Measurements from ENCODE around the gene SUCO. TPM values are rescaled to one million over a fixed set of nuclear protein-coding genes. Genes with fewer than 3 reads are reported as not detected.
A peak's percentile ranks its signal among the peaks of the same experiment; 100 is the strongest.

SUCO gene
- total and polyA plus RNA-seq, 5 experiments from 2014 or later, result 10.3 to 63.1 (median 14.6) TPM

GRCh38 chr1:172496678-172497077 lies 36.3 kb upstream of the SUCO start:
- H3K9me3 Mint-ChIP-seq, result no peaks in the 10 kb centered on the region
- H3K36me3 Mint-ChIP-seq, result no peaks in the 10 kb centered on the region
- POLR2A ChIA-PET, result no interaction called here
- no peak for DNase-seq
- H3K27me3 Mint-ChIP-seq, result peaks cover 0 to 7% (median 1%) of the 10 kb centered on the region in 5 donors
- no peaks in the 10 kb centered on the region for H3K4me1 Mint-ChIP-seq
- no peak overlapping the region for H3K4me3 Mint-ChIP-seq
- H3K27ac Mint-ChIP-seq, result no peak overlapping the region
- ATAC-seq, result no peak

GRCh38 chr1:172497230-172497629 lies 35.7 kb upstream of the SUCO start:
- H3K9me3 Mint-ChIP-seq, result no peaks in the 10 kb centered on the region
- ATAC-seq, result no peak
- H3K27ac Mint-ChIP-seq, result peak overlapping the region in 1 of 10 donors; percentile 41
- H3K4me1 Mint-ChIP-seq, result no peaks in the 10 kb centered on the region
- DNase-seq, result no peak
- peaks cover 0 to 3% (median 1%) of the 10 kb centered on the region in 5 donors for H3K27me3 Mint-ChIP-seq
- POLR2A ChIA-PET, result no interaction called here
- no peaks in the 10 kb centered on the region for H3K36me3 Mint-ChIP-seq
- H3K4me3 Mint-ChIP-seq, result no peak overlapping the region

GRCh38 chr1:172498857-172499256 lies 34.1 kb upstream of the SUCO start:
- ATAC-seq, result no peak
- Mint-ChIP-seq H3K9me3 (no peaks in the 10 kb centered on the region), H3K36me3 (no peaks in the 10 kb centered on the region), H3K27ac (peak overlapping the region in 1 of 10 donors; percentile 11), H3K27me3 (peaks cover 0 to 6% (median 2%) of the 10 kb centered on the region in 5 donors), H3K4me3 (no peak overlapping the region), H3K4me1 (no peaks in the 10 kb centered on the region)
- POLR2A ChIA-PET, result no interaction called here
- DNase-seq, result no peak

- H3K4me1 Mint-ChIP-seq, result no peaks in the 10 kb centered on the region
- peaks cover 0 to under 1% (median 0%) of the 10 kb centered on the region in 9 donors for H3K9me3 Mint-ChIP-seq
- no peak overlapping the region for H3K4me3 Mint-ChIP-seq
- no peak for DNase-seq
- no peak overlapping the region for H3K27ac Mint-ChIP-seq
- no peaks in the 10 kb centered on the region for H3K36me3 Mint-ChIP-seq
- POLR2A ChIA-PET, result no interaction called here
- no peak for ATAC-seq
- peaks cover 0 to 8% (median 3%) of the 10 kb centered on the region in 5 donors for H3K27me3 Mint-ChIP-seq
Measured at GRCh38 chr1:172499636-172500141, 33.3 kb upstream of the SUCO start.

- Mint-ChIP-seq H3K4me1 (no peaks in the 10 kb centered on the region), H3K36me3 (no peaks in the 10 kb centered on the region), H3K4me3 (no peak overlapping the region), H3K27ac (no peak overlapping the region), H3K27me3 (peaks cover 0 to 10% (median 3%) of the 10 kb centered on the region in 5 donors), H3K9me3 (peaks cover 0 to 2% (median 0%) of the 10 kb centered on the region in 9 donors)
- ATAC-seq, result no peak
- POLR2A ChIA-PET, result no interaction called here
- DNase-seq, result no peak
Measured at GRCh38 chr1:172500207-172500606, 32.7 kb upstream of the SUCO start.

- Mint-ChIP-seq H3K9me3 (peaks cover 0 to 4% (median 0%) of the 10 kb centered on the region in 9 donors), H3K4me3 (no peak overlapping the region)
Measured at GRCh38 chr1:172507741-172508140, 25.2 kb upstream of the SUCO start.

GRCh38 chr1:172510479-172510878 lies 22.5 kb upstream of the SUCO start:
- Mint-ChIP-seq H3K4me3 (no peak overlapping the region), H3K4me1 (peaks cover 0 to 1% (median 0%) of the 10 kb centered on the region in 4 donors), H3K9me3 (peaks cover 0 to 4% (median 0%) of the 10 kb centered on the region in 9 donors), H3K36me3 (peaks cover 0 to 4% (median 4%) of the 10 kb centered on the region in 3 donors), H3K27me3 (peaks cover 0 to 2% (median 0%) of the 10 kb centered on the region in 5 donors), H3K27ac (no peak overlapping the region)
- POLR2A ChIA-PET, result interaction anchor here (0.7 kb wide), 1 partner anchor 393 kb away, joined by 5 read pairs; no protein-coding TSS in a partner anchor
- DNase-seq (no peak), ATAC-seq (no peak)

More at GRCh38 chr1:172507741-172508140, 25.2 kb upstream of the SUCO start:
- Mint-ChIP-seq H3K27ac (no peak overlapping the region), H3K36me3 (peaks cover 0 to 4% (median 0%) of the 10 kb centered on the region in 3 donors), H3K27me3 (peaks cover 0 to 8% (median 1%) of the 10 kb centered on the region in 5 donors), H3K4me1 (peaks cover 0 to 1% (median 0%) of the 10 kb centered on the region in 4 donors)
- ATAC-seq (no peak), DNase-seq (no peak)
- POLR2A ChIA-PET, result no interaction called here

GRCh38 chr1:172512591-172512990 lies 20.4 kb upstream of the SUCO start:
- no peak for DNase-seq
- POLR2A ChIA-PET, result no interaction called here
- ATAC-seq, result no peak
- Mint-ChIP-seq H3K4me3 (no peak overlapping the region), H3K9me3 (peaks cover 0 to 4% (median 0%) of the 10 kb centered on the region in 9 donors), H3K27ac (no peak overlapping the region), H3K36me3 (peaks cover 0 to 4% (median 4%) of the 10 kb centered on the region in 3 donors), H3K27me3 (peaks cover 0 to under 1% (median 0%) of the 10 kb centered on the region in 5 donors), H3K4me1 (peaks cover 0 to 1% (median 0%) of the 10 kb centered on the region in 4 donors)

GRCh38 chr1:172513479-172513878 lies 19.5 kb upstream of the SUCO start:
- no peak overlapping the region for H3K4me3 Mint-ChIP-seq
- DNase-seq (no peak), ATAC-seq (no peak)
- peaks cover 0 to 4% (median 0%) of the 10 kb centered on the region in 9 donors for H3K9me3 Mint-ChIP-seq
- H3K27me3 Mint-ChIP-seq, result peaks cover 0 to 3% (median 0%) of the 10 kb centered on the region in 5 donors
- POLR2A ChIA-PET, result interaction anchor here (0.5 kb wide), 1 partner anchor 1337 kb away, joined by 3 read pairs; no protein-coding TSS in a partner anchor
- peaks cover 0 to 1% (median under 1%) of the 10 kb centered on the region in 4 donors for H3K4me1 Mint-ChIP-seq
- H3K36me3 Mint-ChIP-seq, result peaks cover 0 to 4% (median 4%) of the 10 kb centered on the region in 3 donors
- H3K27ac Mint-ChIP-seq, result no peak overlapping the region

- Mint-ChIP-seq H3K27ac (no peak overlapping the region), H3K27me3 (peaks cover 0 to 3% (median 1%) of the 10 kb centered on the region in 5 donors), H3K9me3 (peaks cover 0 to 4% (median 0%) of the 10 kb centered on the region in 9 donors), H3K4me3 (no peak overlapping the region), H3K4me1 (peaks cover 0 to 1% (median under 1%) of the 10 kb centered on the region in 4 donors), H3K36me3 (peaks cover 0 to 4% (median 4%) of the 10 kb centered on the region in 3 donors)
- POLR2A ChIA-PET, result interaction anchor here (0.5 kb wide), 1 partner anchor 1336 kb away, joined by 3 read pairs; no protein-coding TSS in a partner anchor
- DNase-seq (no peak), ATAC-seq (no peak)
Measured at GRCh38 chr1:172514108-172514507, 18.8 kb upstream of the SUCO start.

GRCh38 chr1:172515436-172515835 lies 17.5 kb upstream of the SUCO start:
- ATAC-seq, result no peak

GRCh38 chr1:172515927-172516326 lies 17.0 kb upstream of the SUCO start:
- Mint-ChIP-seq H3K27me3 (peaks cover 0 to 3% (median 1%) of the 10 kb centered on the region in 5 donors), H3K27ac (no peak overlapping the region), H3K4me3 (no peak overlapping the region), H3K36me3 (peaks cover 0 to 4% (median 0%) of the 10 kb centered on the region in 3 donors), H3K9me3 (peaks cover 0 to 4% (median 0%) of the 10 kb centered on the region in 9 donors), H3K4me1 (peaks cover 0 to 1% (median under 1%) of the 10 kb centered on the region in 4 donors)
- POLR2A ChIA-PET, result interaction anchor here (0.6 kb wide), 1 partner anchor 211 kb away, joined by 6 read pairs; no protein-coding TSS in a partner anchor
- DNase-seq, result no peak
- no peak for ATAC-seq

More at GRCh38 chr1:172515436-172515835, 17.5 kb upstream of the SUCO start:
- no peak for DNase-seq
- Mint-ChIP-seq H3K4me3 (no peak overlapping the region), H3K27ac (no peak overlapping the region), H3K36me3 (peaks cover 0 to 4% (median 0%) of the 10 kb centered on the region in 3 donors), H3K27me3 (peaks cover 0 to 3% (median 1%) of the 10 kb centered on the region in 5 donors), H3K4me1 (peaks cover 0 to 1% (median under 1%) of the 10 kb centered on the region in 4 donors), H3K9me3 (peaks cover 0 to 4% (median 0%) of the 10 kb centered on the region in 9 donors)
- POLR2A ChIA-PET, result interaction anchor here (0.6 kb wide), 1 partner anchor 212 kb away, joined by 6 read pairs; no protein-coding TSS in a partner anchor

GRCh38 chr1:172517081-172517480 lies 15.9 kb upstream of the SUCO start:
- Mint-ChIP-seq H3K27me3 (peaks cover 0 to 3% (median 1%) of the 10 kb centered on the region in 5 donors), H3K36me3 (peaks cover 0 to 4% (median 0%) of the 10 kb centered on the region in 3 donors), H3K9me3 (peaks cover 0 to 4% (median 0%) of the 10 kb centered on the region in 9 donors), H3K27ac (no peak overlapping the region), H3K4me3 (no peak overlapping the region), H3K4me1 (peaks cover 0 to 1% (median under 1%) of the 10 kb centered on the region in 4 donors)
- POLR2A ChIA-PET, result no interaction called here
- ATAC-seq (no peak), DNase-seq (no peak)
